DOHH2 (cell line): Measurements from ENCODE around the gene PSG7.
"Not testable (repeated sequence)": the region's sequence is repeated elsewhere in the genome, so short reads cannot be mapped to it uniquely, and the experiment has no call there.

Experiments used
- H3F3A ChIP-seq: fragments of 200-600 bp; sonication (generic), shearing (Covaris generic); 2 replicates; pipeline ENCODE4 v1.6.0; 2016; ENCODE audit warnings: antibody characterized with exemption, mild to moderate bottlenecking; ENCODE audit not compliant: control insufficient read depth, insufficient read depth
- H3K27ac ChIP-seq: fragments of 200-600 bp; sonication (generic); 2 replicates; pipeline ENCODE4 v1.5.1; 2014; ENCODE audit warnings: low read depth, mild to moderate bottlenecking, low read length, moderate library complexity
- H3K27me3 ChIP-seq: fragments of 200-600 bp; sonication (generic); 2 replicates; pipeline ENCODE4 v1.6.1; 2014; ENCODE audit warnings: mild to moderate bottlenecking, low read length, mixed read lengths; ENCODE audit not compliant: control insufficient read depth
- H3K36me3 ChIP-seq: fragments of 200-600 bp; sonication (generic); 2 replicates; pipeline ENCODE4 v1.6.1; 2014; ENCODE audit warnings: mild to moderate bottlenecking, low read length, moderate library complexity, mixed read lengths; ENCODE audit not compliant: control insufficient read depth
- H3K4me1 ChIP-seq: fragments of 200-600 bp; sonication (generic); 2 replicates; pipeline ENCODE4 v1.6.1; 2014; ENCODE audit warnings: mild to moderate bottlenecking, low read length, mixed read lengths; ENCODE audit not compliant: control insufficient read depth
- H3K4me2 ChIP-seq: fragments of 200-600 bp; sonication (generic); 2 replicates; pipeline ENCODE4 v1.6.0; 2014; ENCODE audit warnings: mild to moderate bottlenecking, low read length, moderate library complexity
- H3K4me3 ChIP-seq: fragments of 200-600 bp; sonication (generic); 2 replicates; pipeline ENCODE4 v1.5.1; 2014; ENCODE audit warnings: mild to moderate bottlenecking, low read length, mixed read lengths
- H3K79me2 ChIP-seq: fragments of 200-600 bp; sonication (generic); 2 replicates; pipeline ENCODE4 v1.6.1; 2014; ENCODE audit warnings: mild to moderate bottlenecking, low read length, mixed read lengths; ENCODE audit not compliant: control insufficient read depth
- H3K9me2 ChIP-seq: fragments of 200-600 bp; sonication (generic); replicated peaks from 2 replicates; pipeline ENCODE4 v1.6.1; 2014; ENCODE audit warnings: mild to moderate bottlenecking, low read length, mixed read lengths; ENCODE audit not compliant: control insufficient read depth
- H3K9me3 ChIP-seq: fragments of 200-600 bp; sonication (generic); 2 replicates; pipeline ENCODE4 v1.6.1; 2014; ENCODE audit warnings: antibody characterized with exemption, low read length, mixed read lengths; ENCODE audit not compliant: control insufficient read depth, insufficient read depth
- H4K20me1 ChIP-seq: fragments of 200-600 bp; sonication (generic); 2 replicates; pipeline ENCODE4 v1.6.0; 2014; ENCODE audit warnings: low read depth, mild to moderate bottlenecking, antibody characterized with exemption, low read length, moderate library complexity; ENCODE audit not compliant: control insufficient read depth, insufficient read depth
- CTCF ChIP-seq: fragments of 200-600 bp; sonication (generic); IDR thresholded peaks from one replicate; pipeline ENCODE4 v1.5.1; 2014; ENCODE audit warnings: antibody characterized with exemption, mild to moderate bottlenecking, low read depth, low read length; ENCODE audit not compliant: poor library complexity, severe bottlenecking
- EZH2phosphoT487 ChIP-seq: fragments of 200-600 bp; sonication (generic); IDR thresholded peaks from 2 replicates; pipeline ENCODE4 v1.6.1; 2017; ENCODE audit warnings: borderline replicate concordance, mild to moderate bottlenecking, antibody characterized with exemption, low read length, moderate library complexity, mixed read lengths

PSG7 gene

GRCh38 chr19:42923106-42923505, 13.9 kb downstream of the PSG7 start:
- not testable (repeated sequence) for H3K4me1 ChIP-seq, H4K20me1 ChIP-seq, H3K79me2 ChIP-seq, H3K9me2 ChIP-seq, H3F3A ChIP-seq, H3K27ac ChIP-seq, H3K4me2 ChIP-seq, H3K9me3 ChIP-seq, H3K36me3 ChIP-seq, H3K4me3 ChIP-seq, H3K27me3 ChIP-seq
- TF ChIP-seq CTCF, result peak; percentile 63

GRCh38 chr19:42920971-42921370, 16.0 kb downstream of the PSG7 start:
- not testable (repeated sequence) for H3K36me3 ChIP-seq, H3K4me2 ChIP-seq, H3K27ac ChIP-seq, H3K4me1 ChIP-seq, H3F3A ChIP-seq, H3K9me3 ChIP-seq, H3K4me3 ChIP-seq, H3K27me3 ChIP-seq, H3K9me2 ChIP-seq, H3K79me2 ChIP-seq, H4K20me1 ChIP-seq

- H3K27ac ChIP-seq, result no peak overlapping the region
- H3K79me2 ChIP-seq, result no peaks in the 10 kb centered on the region
- no peaks in the 10 kb centered on the region for H3K36me3 ChIP-seq
- H3K4me2 ChIP-seq, result no peak overlapping the region
- no peak overlapping the region for H3K4me3 ChIP-seq
- TF ChIP-seq EZH2phosphoT487, result no peak
- TF ChIP-seq CTCF, result peak; percentile 35
- no peaks in the 10 kb centered on the region for H3K4me1 ChIP-seq
- H3K27me3 ChIP-seq, result no peaks in the 10 kb centered on the region
- H3K9me2 ChIP-seq, result no peaks in the 10 kb centered on the region
- no peaks in the 10 kb centered on the region for H4K20me1 ChIP-seq
- H3F3A ChIP-seq, result no peaks in the 10 kb centered on the region
- H3K9me3 ChIP-seq, result no peaks in the 10 kb centered on the region
These were observed 17.3 kb downstream of the PSG7 start for GRCh38 chr19:42919757-42920079.

DNA sequence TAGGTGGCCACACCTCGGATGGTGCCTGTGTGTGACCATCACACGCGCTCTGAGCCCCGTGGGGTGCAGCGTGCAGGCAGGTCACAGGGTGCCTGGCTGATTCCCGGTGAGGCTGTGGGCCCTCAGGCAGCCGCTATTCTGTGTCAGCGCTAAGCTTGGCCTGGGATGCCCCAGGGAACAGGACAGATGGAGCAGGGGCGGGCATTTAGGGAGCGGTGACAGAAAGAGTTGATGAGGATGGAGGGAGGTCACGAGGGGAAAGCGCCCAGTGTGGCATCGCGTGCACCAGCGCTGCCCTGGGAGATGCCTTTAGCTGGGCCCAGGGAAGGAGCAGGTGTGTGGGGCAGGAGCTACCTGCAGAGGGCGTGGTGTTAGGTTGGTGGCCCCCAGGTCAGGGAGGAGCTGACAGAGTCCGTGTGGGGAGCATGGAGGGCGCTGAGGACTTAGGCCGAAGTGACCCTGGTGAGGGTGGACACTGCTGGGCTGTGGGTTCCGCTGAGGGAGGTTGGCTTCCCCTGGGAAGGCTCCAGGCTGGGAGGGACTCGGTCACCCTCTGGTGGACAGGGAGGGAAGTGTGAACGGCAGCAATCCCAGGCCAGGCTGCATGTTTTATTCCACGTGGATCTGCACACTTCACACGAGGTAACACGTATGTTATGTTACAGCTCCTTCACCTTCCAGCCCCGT, 17.8 kb downstream of the PSG7 start:
- H3K27ac ChIP-seq, H3K4me3 ChIP-seq, H3K27me3 ChIP-seq, H3K9me2 ChIP-seq, H3K79me2 ChIP-seq, H3F3A ChIP-seq, H3K9me3 ChIP-seq, H4K20me1 ChIP-seq, H3K36me3 ChIP-seq, H3K4me2 ChIP-seq, H3K4me1 ChIP-seq: not testable (repeated sequence)
- peak; percentile 57 for TF ChIP-seq CTCF

- not testable (repeated sequence) for H3K4me3 ChIP-seq, H3K9me3 ChIP-seq, H3K4me1 ChIP-seq, H3F3A ChIP-seq, H3K27me3 ChIP-seq, H3K36me3 ChIP-seq, H3K9me2 ChIP-seq, H3K4me2 ChIP-seq, H4K20me1 ChIP-seq, H3K79me2 ChIP-seq, H3K27ac ChIP-seq
These were observed 18.5 kb downstream of the PSG7 start for GRCh38 chr19:42918377-42919069.

DNA sequence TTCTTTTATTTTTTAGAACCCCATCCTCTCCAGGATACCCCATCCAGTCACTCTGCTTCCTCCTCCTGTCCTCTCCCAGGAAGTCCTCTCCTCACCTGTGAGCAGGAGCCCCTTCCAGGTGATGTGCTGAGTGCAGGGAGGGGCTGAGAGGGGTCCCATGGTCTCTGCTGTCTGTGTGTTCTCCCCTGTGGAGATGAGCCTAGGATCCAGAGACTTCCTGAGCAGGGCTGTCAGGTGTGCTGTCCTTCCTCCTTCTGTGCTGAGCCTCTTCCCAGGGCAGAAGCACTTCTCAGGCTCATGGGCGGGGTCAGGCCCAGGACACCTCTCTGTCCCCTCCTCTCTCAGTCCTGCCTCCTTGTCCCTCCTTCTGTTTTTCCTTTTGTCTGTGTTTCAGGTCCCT, 19.4 kb downstream of the PSG7 start, which contains the start of gene PSG6:
PSG6 (minus strand) TSS at position 261 of the 400 bp plus-strand sequence; CDS start at position 159, 102 bp downstream.
- not testable (repeated sequence) for H3K4me1 ChIP-seq, H3K27me3 ChIP-seq, H3K79me2 ChIP-seq, H3K4me2 ChIP-seq, H4K20me1 ChIP-seq, H3K27ac ChIP-seq, H3F3A ChIP-seq, H3K9me2 ChIP-seq, H3K36me3 ChIP-seq, H3K9me3 ChIP-seq, H3K4me3 ChIP-seq
